ENCODE data around the gene CREG2. TPM values are rescaled to one million over a fixed set of nuclear protein-coding genes. Genes with fewer than 3 reads are reported as not detected.

The CREG2 gene
- polyA plus RNA-seq, 2 donors: 0.44 TPM; not detected in 1

- no peak overlapping the region for H3K4me3 ChIP-seq (ENCODE audit: low read depth in 1 of 2, low read length in 2 of 2)
- peaks cover 0 to 1% of the 10 kb centered on the region in 2 donors for H3K4me1 ChIP-seq (ENCODE audit: control insufficient read depth in 2 of 2, insufficient read depth in 2 of 2, low read length in 1 of 2)
- H3K27ac ChIP-seq (ENCODE audit: low read depth in 2 of 2, low read length in 1 of 2): no peak overlapping the region
- no peaks in the 10 kb centered on the region for H3K36me3 ChIP-seq (ENCODE audit: control insufficient read depth in 2 of 2, insufficient read depth in 2 of 2, low read length in 1 of 2)
- H3K27me3 ChIP-seq (ENCODE audit: control insufficient read depth in 1 of 2, insufficient read depth in 2 of 2, low read length in 2 of 2): no peaks in the 10 kb centered on the region
- no peaks in the 10 kb centered on the region for H3K9me3 ChIP-seq (ENCODE audit: control insufficient read depth in 2 of 2, insufficient read depth in 1 of 2, low read depth in 1 of 2, low read length in 1 of 2)
- 80 to 82% methylated on average over 11 of the region's 11 CpGs for WGBS, 2 donors
These were observed 11.9 kb upstream of the CREG2 start for GRCh38 chr2:101399021-101399799.

DNA sequence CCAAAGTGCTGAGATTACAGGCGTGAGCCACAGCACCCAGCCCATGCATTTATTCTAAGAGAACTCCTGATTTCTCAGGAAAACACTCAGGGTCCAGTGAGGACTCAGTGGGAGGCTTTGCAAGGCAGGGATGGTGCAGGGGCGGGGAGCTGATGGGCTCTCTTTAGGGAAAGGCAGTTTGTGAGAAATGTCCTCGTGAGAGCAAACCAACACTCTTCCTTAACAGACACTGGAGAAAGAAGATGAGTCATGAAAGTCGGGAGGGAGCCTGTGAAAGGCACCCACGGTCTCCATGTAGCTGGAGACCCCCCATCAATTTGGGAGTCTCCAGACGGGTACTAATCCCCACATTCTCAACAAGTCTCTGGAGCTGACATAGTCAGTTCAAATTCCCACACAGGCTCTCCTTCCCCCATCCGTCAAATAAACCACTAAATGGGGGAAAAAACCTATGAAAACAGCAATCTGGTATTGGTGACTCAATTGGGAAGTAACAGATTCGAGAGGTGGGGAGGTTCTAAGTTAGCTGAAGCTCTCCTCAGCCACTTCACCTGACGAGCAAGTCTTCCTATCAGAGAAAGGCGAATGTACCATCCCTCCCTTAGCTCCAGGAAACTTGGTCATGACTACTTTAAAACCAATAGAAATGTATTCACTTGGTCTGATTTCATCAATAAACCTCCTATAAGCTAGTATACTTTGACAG lies 11.0 kb upstream of the CREG2 start:
- Histone ChIP-seq H3K4me3 (ENCODE audit: low read depth in 1 of 2, low read length in 2 of 2) (no peak overlapping the region), H3K9me3 (ENCODE audit: control insufficient read depth in 2 of 2, insufficient read depth in 1 of 2, low read depth in 1 of 2, low read length in 1 of 2) (no peaks in the 10 kb centered on the region), H3K27ac (ENCODE audit: low read depth in 2 of 2, low read length in 1 of 2) (no peak overlapping the region), H3K27me3 (ENCODE audit: control insufficient read depth in 1 of 2, insufficient read depth in 2 of 2, low read length in 2 of 2) (no peaks in the 10 kb centered on the region), H3K4me1 (ENCODE audit: control insufficient read depth in 2 of 2, insufficient read depth in 2 of 2, low read length in 1 of 2) (peaks cover 0 to 1% of the 10 kb centered on the region in 2 donors), H3K36me3 (ENCODE audit: control insufficient read depth in 2 of 2, insufficient read depth in 2 of 2, low read length in 1 of 2) (no peaks in the 10 kb centered on the region)
- 75 to 79% methylated on average over 10 of the region's 10 CpGs for WGBS, 2 donors

DNA sequence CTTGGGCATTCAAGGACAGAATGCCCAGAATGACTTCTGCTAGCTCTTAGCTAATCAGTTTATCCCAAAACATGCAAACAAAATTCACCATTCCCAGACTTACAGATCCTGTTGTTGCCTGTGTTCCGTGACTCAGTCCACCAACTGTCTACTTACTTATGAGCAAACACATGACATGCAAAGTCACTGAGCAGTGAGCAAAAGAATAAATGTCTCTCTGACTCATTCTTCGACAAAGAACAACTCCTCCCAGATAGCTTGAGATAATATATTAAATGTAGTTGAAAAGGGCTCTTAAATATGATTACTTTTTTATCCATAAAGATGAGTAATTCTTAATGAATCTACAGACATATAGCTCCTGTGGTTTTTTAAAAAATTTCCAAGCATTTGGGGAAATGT lies 9.0 kb upstream of the CREG2 start:
- Histone ChIP-seq H3K4me3 (ENCODE audit: low read depth in 1 of 2, low read length in 2 of 2) (no peak overlapping the region), H3K27ac (ENCODE audit: low read depth in 2 of 2, low read length in 1 of 2) (peak overlapping the region in 1 of 2 donors; percentile 11), H3K4me1 (ENCODE audit: control insufficient read depth in 2 of 2, insufficient read depth in 2 of 2, low read length in 1 of 2) (peaks cover 0 to 1% of the 10 kb centered on the region in 2 donors), H3K36me3 (ENCODE audit: control insufficient read depth in 2 of 2, insufficient read depth in 2 of 2, low read length in 1 of 2) (no peaks in the 10 kb centered on the region), H3K9me3 (ENCODE audit: control insufficient read depth in 2 of 2, insufficient read depth in 1 of 2, low read depth in 1 of 2, low read length in 1 of 2) (no peaks in the 10 kb centered on the region), H3K27me3 (ENCODE audit: control insufficient read depth in 1 of 2, insufficient read depth in 2 of 2, low read length in 2 of 2) (no peaks in the 10 kb centered on the region)
- 36 to 59% methylated on average over 2 of the region's 2 CpGs for WGBS, 2 donors

DNA sequence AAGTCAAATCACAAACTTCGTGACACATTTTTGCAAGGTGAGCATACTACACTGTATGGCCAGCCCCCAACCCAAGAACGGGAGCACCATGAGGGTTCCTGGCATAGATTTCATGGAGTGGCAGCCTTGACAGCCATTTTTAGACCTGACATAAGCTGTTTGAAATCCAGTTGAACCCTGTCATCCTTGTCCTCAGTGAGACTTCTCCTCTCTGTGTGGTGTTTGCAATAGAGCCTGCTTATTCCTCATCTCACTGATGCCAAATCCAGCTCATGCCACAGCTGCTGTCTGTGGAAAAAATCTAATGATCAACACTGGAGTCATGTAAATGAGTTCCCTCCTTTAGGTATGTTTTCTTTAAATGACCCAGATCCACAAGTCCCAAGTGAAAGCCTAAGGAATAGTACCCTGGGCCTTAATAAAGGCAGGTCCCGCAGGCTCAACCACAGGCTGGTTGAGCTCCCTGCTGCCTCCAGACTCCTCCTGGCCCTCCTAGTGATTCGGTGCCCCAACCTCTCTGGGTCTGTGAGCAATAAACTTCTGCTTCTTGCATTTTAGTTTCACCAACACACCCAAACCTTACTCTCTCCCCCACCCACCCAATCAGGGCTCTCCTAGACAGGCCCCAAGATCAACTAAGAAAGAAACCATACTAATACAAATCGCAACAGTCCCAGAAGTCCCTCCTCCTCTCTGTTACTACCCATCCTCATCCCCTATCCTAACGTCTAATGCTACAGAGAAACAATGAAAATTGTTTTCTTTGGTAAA lies 8.4 kb upstream of the CREG2 start:
- Histone ChIP-seq H3K27ac (ENCODE audit: low read depth in 2 of 2, low read length in 1 of 2) (peak overlapping the region; percentile 11 to 45), H3K36me3 (ENCODE audit: control insufficient read depth in 2 of 2, insufficient read depth in 2 of 2, low read length in 1 of 2) (no peaks in the 10 kb centered on the region), H3K4me3 (ENCODE audit: low read depth in 1 of 2, low read length in 2 of 2) (no peak overlapping the region), H3K27me3 (ENCODE audit: control insufficient read depth in 1 of 2, insufficient read depth in 2 of 2, low read length in 2 of 2) (no peaks in the 10 kb centered on the region), H3K9me3 (ENCODE audit: control insufficient read depth in 2 of 2, insufficient read depth in 1 of 2, low read depth in 1 of 2, low read length in 1 of 2) (no peaks in the 10 kb centered on the region), H3K4me1 (ENCODE audit: control insufficient read depth in 2 of 2, insufficient read depth in 2 of 2, low read length in 1 of 2) (peaks cover 0 to 1% of the 10 kb centered on the region in 2 donors)
- 74 to 79% methylated on average over 6 of the region's 6 CpGs for WGBS, 2 donors

DNA sequence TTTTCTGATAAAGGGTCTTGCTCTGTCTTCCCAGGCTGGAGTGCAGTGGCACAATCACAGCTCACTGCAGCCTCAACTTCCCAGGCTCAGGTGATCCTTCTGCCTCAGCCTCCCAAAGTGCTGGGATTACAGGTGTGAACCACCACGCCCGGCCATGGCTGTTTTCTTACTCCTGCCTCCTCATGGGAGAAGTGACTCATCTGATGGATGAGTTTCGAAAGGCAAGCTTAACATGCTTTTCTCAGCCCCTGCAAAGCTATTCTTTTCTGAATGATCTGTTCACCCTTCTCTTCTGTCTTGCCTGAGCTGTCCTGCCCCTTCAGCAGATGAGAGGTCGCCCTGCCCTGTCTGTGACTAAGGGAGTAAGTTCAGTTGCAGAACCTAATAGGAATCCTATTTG lies 929 bp upstream of the CREG2 start:
- H3K27ac ChIP-seq (ENCODE audit: low read depth in 2 of 2, low read length in 1 of 2): no peak overlapping the region
- H3K36me3 ChIP-seq (ENCODE audit: control insufficient read depth in 2 of 2, insufficient read depth in 2 of 2, low read length in 1 of 2): no peaks in the 10 kb centered on the region
- peaks cover 8 to 11% of the 10 kb centered on the region in 2 donors for H3K4me1 ChIP-seq (ENCODE audit: control insufficient read depth in 2 of 2, insufficient read depth in 2 of 2, low read length in 1 of 2)
- no peaks in the 10 kb centered on the region for H3K27me3 ChIP-seq (ENCODE audit: control insufficient read depth in 1 of 2, insufficient read depth in 2 of 2, low read length in 2 of 2)
- 27 to 35% methylated on average over 4 of the region's 4 CpGs for WGBS, 2 donors
- H3K9me3 ChIP-seq (ENCODE audit: control insufficient read depth in 2 of 2, insufficient read depth in 1 of 2, low read depth in 1 of 2, low read length in 1 of 2): no peaks in the 10 kb centered on the region
- no peak overlapping the region for H3K4me3 ChIP-seq (ENCODE audit: low read depth in 1 of 2, low read length in 2 of 2)

GRCh38 chr2:101386599-101387150 lies 628 bp downstream of the CREG2 start:
- Histone ChIP-seq H3K27ac (ENCODE audit: low read depth in 2 of 2, low read length in 1 of 2) (no peak overlapping the region), H3K9me3 (ENCODE audit: control insufficient read depth in 2 of 2, insufficient read depth in 1 of 2, low read depth in 1 of 2, low read length in 1 of 2) (no peaks in the 10 kb centered on the region), H3K27me3 (ENCODE audit: control insufficient read depth in 1 of 2, insufficient read depth in 2 of 2, low read length in 2 of 2) (no peaks in the 10 kb centered on the region), H3K4me3 (ENCODE audit: low read depth in 1 of 2, low read length in 2 of 2) (peak overlapping the region; percentile 44 to 61), H3K4me1 (ENCODE audit: control insufficient read depth in 2 of 2, insufficient read depth in 2 of 2, low read length in 1 of 2) (peaks cover 8 to 11% of the 10 kb centered on the region in 2 donors), H3K36me3 (ENCODE audit: control insufficient read depth in 2 of 2, insufficient read depth in 2 of 2, low read length in 1 of 2) (no peaks in the 10 kb centered on the region)
- 5 to 6% methylated on average over 41 to 45 of the region's 45 CpGs for WGBS, 2 donors

GRCh38 chr2:101383016-101383541 lies 4.2 kb downstream of the CREG2 start:
- Histone ChIP-seq H3K9me3 (ENCODE audit: control insufficient read depth in 2 of 2, insufficient read depth in 1 of 2, low read depth in 1 of 2, low read length in 1 of 2) (no peaks in the 10 kb centered on the region), H3K27ac (ENCODE audit: low read depth in 2 of 2, low read length in 1 of 2) (no peak overlapping the region), H3K4me1 (ENCODE audit: control insufficient read depth in 2 of 2, insufficient read depth in 2 of 2, low read length in 1 of 2) (peaks cover 8 to 11% of the 10 kb centered on the region in 2 donors), H3K4me3 (ENCODE audit: low read depth in 1 of 2, low read length in 2 of 2) (no peak overlapping the region), H3K36me3 (ENCODE audit: control insufficient read depth in 2 of 2, insufficient read depth in 2 of 2, low read length in 1 of 2) (no peaks in the 10 kb centered on the region), H3K27me3 (ENCODE audit: control insufficient read depth in 1 of 2, insufficient read depth in 2 of 2, low read length in 2 of 2) (no peaks in the 10 kb centered on the region)
- WGBS, 2 donors: 75 to 77% methylated on average over 7 of the region's 7 CpGs

GRCh38 chr2:101382442-101382841 lies 4.9 kb downstream of the CREG2 start:
- Histone ChIP-seq H3K4me3 (ENCODE audit: low read depth in 1 of 2, low read length in 2 of 2) (no peak overlapping the region), H3K4me1 (ENCODE audit: control insufficient read depth in 2 of 2, insufficient read depth in 2 of 2, low read length in 1 of 2) (peaks cover 6 to 7% of the 10 kb centered on the region in 2 donors), H3K27ac (ENCODE audit: low read depth in 2 of 2, low read length in 1 of 2) (no peak overlapping the region), H3K27me3 (ENCODE audit: control insufficient read depth in 1 of 2, insufficient read depth in 2 of 2, low read length in 2 of 2) (no peaks in the 10 kb centered on the region), H3K9me3 (ENCODE audit: control insufficient read depth in 2 of 2, insufficient read depth in 1 of 2, low read depth in 1 of 2, low read length in 1 of 2) (no peaks in the 10 kb centered on the region), H3K36me3 (ENCODE audit: control insufficient read depth in 2 of 2, insufficient read depth in 2 of 2, low read length in 1 of 2) (no peaks in the 10 kb centered on the region)
- 85 to 86% methylated on average over 2 of the region's 2 CpGs for WGBS, 2 donors

GRCh38 chr2:101380376-101380775 lies 6.9 kb downstream of the CREG2 start:
- 49 to 63% methylated on average over 11 of the region's 11 CpGs for WGBS, 2 donors

More at GRCh38 chr2:101380376-101380775, 6.9 kb downstream of the CREG2 start:
- no peaks in the 10 kb centered on the region for H3K36me3 ChIP-seq (ENCODE audit: control insufficient read depth in 2 of 2, insufficient read depth in 2 of 2, low read length in 1 of 2)
- H3K4me1 ChIP-seq (ENCODE audit: control insufficient read depth in 2 of 2, insufficient read depth in 2 of 2, low read length in 1 of 2): no peaks in the 10 kb centered on the region
- no peaks in the 10 kb centered on the region for H3K27me3 ChIP-seq (ENCODE audit: control insufficient read depth in 1 of 2, insufficient read depth in 2 of 2, low read length in 2 of 2)
- no peak overlapping the region for H3K4me3 ChIP-seq (ENCODE audit: low read depth in 1 of 2, low read length in 2 of 2)
- no peaks in the 10 kb centered on the region for H3K9me3 ChIP-seq (ENCODE audit: control insufficient read depth in 2 of 2, insufficient read depth in 1 of 2, low read depth in 1 of 2, low read length in 1 of 2)
- H3K27ac ChIP-seq (ENCODE audit: low read depth in 2 of 2, low read length in 1 of 2): no peak overlapping the region
